HG03378 (cell line): ENCODE results near the gene KATNAL1.
"Not testable (repeated sequence)": the region's sequence is repeated elsewhere in the genome, so short reads cannot be mapped to it uniquely, and the experiment has no call there.

Source experiments
- ATAC-seq: cut with Tn5 transposase; IDR thresholded peaks from one replicate; pipeline ENCODE4 v1.9.1; 2021; ENCODE audit warnings: mild to moderate bottlenecking, moderate library complexity; ENCODE audit not compliant: unreplicated experiment

The KATNAL1 gene

DNA sequence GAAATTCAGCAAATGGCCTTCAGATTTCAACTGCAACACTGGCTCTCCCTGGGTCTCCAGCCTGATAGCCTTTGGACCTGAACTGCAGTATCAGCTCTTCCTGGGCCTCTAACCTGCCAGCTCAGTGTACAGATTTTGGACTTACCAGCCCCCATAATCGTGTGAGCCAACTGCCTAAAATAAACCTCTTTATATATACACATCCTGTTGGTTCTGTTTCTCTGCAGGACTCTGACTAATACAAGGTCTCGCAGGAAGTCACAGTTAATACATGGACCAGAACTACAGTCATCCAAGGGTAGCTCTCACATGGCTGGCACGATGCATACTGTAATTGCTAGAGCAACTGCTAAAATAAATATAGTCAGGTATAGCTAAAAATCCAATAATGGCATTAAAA lies 85.1 kb downstream of the KATNAL1 start:
- no peak for ATAC-seq

DNA sequence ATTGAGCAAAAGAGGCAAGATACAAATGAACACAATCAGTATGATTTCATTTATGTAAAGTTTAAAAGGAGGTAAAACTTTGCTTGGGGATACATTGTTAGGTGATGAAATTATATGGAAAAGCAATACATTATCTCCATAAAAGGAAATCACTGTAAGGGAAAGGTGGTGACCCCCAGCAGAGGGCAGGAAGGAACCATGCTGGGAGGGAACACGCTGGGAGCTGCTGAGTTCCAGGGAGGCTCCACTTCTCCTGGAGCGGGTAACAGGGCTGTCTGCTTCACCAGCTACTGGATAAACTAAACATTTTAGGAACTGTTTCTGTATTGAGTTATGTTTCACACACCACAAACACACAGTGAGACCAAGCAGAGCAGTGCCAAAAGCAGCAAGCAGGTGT lies 91.2 kb downstream of the KATNAL1 start:
- no peak for ATAC-seq

DNA sequence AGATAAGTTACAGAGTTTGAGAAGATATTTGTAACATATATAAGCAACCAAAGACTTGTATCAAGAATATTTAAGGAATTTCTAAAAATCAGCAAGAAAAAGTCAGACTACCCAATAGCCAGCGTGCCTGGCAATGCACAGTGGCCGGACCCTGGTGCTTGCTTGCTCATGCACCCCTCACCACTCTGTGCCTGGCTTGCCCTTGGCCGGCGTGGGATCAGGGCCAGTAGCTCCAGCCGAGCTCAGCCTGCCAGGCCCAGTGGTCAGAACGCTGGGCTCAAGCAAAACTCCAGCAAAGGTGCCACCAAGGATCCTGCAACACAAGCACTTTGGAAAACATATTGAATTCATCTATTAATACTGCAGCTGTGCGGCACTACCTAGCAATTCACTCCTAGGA lies 95.1 kb downstream of the KATNAL1 start:
- no peak for ATAC-seq

DNA sequence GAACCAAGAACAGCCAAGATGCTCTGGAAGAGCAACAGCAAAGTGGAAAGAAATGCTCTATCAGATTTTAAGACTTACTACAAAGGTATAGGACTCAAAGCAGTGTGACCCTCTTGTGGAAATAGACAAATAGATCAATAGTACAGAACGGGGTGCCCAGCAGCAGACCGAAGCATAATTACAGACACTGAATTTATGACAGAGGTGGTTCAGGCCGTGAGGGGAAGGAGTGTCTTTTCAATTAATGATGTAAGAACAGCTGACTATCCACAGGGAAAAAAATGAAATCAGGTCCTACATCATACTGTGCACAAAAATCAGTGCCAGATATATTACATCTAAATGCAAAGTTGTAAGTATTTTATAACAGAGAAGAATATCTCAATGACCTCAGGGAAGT lies 95.6 kb downstream of the KATNAL1 start:
- ATAC-seq, result no peak

DNA sequence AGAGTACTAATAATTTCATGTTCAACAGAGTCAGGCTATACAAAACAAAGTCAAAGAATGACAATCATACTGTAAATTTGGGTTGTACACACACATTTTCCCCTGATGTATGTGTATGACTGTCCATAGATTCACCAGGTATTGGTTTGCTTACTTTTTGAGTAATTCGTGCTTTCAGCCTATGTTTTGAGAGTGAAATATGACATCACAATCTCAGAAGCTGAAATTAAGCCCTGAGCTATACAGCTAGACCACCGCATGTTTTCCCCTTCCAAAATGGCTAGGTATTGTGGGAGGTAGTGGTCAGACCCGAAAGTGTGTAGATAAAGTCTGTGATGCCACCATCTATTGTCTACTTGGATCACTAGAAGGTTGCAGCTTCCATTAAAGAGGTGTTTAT lies 102.8 kb downstream of the KATNAL1 start:
- peak; percentile 51 for ATAC-seq

DNA sequence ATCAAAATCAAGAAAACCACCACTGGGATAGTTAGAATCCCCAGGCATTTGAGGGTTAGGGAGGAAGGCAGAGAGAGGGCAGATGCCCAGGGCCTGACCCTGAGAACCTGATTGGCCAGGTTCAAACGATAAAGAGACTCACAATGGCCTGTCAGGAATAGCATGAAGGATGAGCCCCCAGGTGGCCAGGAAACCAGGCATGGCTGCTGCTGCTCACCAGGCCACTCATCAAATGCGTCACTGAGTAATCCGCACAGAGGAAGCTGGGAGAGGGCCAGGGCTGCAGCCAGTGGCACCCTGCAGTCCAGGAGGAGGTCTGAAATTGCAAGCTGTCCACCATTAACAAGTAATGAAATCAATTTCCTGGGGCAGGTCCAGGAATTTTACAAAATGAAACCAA lies 111.3 kb downstream of the KATNAL1 start:
- ATAC-seq, result no peak

DNA sequence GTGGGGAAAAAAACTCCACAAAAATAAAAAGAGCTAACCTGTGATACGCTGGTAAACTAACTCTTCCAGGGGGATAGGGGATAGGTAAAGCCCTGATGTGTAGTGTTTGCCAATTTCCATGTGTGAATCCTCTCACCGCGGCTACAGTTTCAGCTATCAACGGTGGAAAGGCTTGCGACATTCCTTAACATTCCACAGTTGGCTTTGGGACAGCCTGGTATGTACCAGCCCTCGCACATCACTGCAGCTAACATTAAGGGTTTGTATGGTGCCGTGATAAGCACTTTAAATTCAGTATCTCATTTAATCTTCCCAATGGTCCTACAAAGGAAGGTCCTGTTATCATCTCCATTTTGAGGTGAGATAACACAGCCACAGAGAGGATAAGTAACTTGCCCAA lies 112.4 kb downstream of the KATNAL1 start:
- no peak for ATAC-seq

DNA sequence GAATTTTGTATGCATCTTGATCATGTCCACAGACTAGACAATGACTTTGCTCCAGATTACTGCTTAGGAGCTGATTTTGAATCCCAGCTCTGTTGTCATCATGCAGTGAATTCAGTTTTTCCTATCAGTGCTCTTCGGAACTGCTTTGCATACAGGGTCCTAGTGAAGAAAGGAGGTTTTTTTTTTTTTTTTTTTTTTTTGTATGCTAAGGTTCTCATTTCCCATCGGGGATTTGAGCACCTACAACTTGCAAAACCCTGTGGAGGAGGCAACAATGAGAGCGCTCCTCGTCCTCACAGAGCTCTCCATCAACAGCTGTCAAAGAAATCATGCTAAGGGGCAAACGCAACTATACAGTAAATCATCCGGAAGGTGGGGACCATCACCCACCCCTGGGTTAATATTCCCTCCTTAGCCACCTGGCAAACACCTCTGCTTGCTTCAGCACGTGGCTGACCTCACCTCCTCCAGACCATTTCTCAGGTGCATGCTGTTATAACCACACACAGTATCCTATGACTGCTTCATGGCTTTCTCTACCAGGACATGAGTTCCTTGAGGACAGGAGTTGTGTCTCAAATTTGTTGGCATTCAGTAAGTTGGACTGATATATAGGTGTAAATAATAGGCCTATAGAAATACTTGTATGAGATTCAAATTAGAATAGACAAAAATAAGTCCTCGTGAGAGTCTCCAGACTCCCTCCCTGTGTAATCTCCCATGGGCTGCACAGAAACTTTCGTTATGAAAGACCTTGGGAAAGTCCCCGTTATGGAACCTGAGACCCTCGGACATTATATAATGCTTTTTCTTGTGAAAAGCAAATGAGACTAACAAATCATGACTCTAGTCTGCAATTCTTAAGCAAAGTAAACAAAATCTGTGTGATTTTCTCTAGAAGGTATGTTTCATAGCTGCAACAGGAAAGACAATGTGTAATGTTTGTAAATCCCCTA lies 113.8 kb downstream of the KATNAL1 start:
- ATAC-seq, result no peak

DNA sequence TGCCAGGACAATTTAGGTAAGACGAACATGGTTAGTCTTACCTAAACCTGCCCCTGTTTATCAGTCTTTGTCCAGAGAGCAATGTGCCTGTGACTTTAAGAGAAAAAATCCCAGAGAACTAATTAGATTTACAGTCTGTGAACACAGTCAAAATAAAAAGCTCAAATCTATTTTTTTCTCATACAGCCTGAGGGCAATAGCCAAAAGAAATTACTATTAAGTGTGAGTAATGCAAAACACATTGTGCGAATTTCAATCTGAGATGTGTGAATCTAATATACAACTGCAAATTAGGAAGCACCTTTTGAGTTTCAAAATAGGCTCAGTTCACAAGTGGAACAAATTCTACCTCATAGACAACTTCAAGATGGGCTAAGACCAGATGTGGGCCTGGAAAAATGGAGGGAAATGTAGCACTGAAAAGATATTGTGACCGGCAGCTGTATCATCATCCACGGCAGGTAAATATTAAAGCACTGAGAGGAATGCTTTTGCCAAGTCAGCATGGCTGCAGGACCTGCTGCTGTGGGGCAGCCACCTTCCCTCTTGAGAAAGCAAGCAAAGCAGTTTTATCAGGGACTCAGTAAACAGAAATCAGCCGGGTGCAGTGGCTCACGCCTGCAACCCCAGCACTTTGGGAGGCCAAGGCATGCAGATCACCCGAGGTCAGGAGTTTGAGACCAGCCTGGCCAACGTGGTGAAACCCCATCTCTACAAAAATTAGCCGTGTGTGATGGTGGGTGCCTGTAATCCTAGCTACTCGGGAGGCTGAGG lies 114.8 kb downstream of the KATNAL1 start:
- ATAC-seq, result no peak

DNA sequence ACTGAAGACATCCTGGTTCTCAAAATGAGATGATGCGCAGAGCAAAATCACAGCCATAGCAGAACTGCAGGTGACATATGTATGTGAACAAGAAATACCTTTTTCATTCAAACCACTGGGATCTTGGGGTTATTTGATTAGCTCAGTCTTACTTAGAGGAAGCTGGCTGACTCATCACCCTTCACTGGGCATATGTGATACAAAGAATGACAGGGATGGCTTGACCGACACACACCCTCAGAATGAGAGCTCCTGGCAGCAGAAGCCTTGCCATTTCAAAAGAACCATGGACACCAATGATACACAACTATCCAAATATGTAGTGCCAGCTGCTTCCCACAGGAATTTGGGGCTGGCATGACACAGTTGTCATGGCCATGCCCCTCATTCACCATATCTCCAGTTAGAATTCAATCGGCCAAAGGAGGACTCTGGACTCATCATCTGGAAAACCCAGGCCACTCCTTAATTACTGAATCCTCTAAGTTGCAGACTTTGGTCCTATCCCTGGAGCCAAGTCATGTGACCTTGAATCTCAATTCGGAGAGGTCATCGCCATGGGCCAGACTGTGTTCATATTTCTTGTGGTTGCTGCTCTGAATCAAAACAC lies 115.8 kb downstream of the KATNAL1 start:
- ATAC-seq, result no peak

DNA sequence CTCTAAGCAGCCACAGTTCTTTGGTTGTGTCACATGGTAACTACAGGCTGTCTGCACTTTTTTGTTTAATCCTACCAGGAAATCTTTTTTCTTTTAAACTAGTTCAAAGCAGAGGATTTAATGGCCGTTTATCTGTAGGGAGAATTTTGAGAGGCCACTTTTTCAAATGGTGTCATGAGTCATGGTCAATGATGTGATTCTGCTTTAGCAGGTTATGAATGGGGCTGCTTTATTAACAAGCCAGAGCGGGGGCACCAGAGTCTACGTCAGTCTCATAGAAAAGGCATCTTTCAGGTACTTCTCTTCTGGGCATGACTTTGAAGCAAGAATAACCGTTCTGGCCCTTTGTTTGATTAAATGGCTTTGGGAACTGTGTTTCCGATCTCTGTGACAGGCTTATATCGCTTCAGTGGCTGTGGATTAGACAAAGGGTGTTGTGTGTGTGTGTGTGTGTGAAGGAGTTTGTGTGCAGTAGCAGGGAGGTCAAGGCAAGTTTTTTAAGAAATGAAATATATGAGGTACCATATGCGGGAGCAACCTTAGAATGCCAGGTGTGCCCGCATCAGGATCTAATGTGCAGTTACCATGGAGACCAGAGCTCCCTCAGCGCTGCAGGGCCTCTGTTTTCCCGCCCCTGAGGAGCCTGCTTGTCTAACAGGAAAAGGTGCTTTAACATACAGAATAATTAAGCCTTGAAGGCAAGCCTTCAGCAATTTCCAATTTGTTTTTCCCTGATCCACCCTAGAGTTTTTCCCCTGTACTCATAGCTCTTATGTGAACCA lies 120.5 kb downstream of the KATNAL1 start:
- no peak for ATAC-seq

DNA sequence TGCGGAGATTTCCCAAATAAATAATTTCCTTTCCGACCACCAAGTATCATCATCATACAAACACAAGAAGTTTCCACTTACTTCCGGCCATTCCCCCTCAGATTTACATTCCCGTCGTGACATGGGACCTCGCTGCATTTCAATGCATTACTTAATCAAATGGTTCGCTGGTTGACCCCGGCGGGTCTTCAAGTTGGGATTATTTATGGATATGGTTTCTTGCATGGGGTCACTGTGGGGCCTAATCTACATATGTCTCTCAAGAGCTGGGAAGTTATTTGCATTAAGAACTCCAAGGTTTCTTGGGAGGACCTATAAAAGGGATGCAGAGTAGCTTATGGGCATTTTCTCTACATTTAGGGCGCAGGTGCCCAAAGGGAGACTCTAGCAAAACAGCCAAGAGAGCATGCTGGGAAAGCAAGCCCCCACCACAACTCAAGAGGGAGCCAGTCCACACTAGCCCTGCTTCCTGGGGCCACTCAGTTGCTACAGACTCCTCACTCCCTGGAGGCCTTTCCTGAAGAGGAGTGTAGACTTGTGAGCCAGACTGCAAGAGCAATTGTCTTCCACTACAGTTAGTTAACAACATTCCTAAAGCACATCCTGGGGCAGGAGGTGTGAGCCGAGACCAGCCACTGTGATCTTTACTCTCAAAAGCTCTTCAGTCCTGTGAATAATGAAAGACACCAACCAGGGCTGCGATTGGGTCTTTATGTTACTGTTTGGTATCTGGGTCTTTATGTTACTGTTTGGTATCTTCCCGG lies 125.3 kb downstream of the KATNAL1 start:
- ATAC-seq, result no peak

DNA sequence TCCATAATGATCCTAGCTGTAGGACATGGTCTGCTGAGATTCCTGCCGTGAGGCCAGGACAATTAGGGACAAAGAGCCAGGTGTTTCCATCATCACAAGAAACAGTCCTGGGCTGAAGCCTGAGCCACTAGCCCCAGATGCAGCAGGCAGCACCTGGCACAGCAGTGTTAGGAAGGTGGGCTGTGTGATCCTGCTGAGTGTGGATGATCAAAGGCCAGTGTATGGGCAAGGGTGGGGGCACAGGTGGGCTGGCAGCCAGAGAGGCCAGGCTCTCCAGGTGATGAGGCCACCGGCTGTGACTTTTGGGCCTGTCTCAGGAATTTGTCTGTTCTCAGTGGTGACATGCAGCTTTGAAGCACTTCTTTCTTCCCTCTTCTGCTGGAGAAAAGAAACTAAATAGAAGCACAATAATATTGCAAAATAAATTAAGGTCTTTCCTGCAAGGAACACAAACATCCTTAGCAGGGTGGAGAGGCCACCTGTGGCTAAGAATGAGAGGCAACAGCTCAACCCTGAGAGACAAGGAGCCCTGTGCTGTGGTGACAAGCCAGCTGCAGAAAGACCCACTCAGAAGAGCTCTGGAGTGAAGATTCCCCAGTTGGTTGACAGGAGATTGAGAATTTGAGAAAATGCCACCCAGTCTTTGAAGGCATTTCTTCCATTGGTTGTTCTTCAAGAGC lies 127.6 kb downstream of the KATNAL1 start:
- ATAC-seq, result no peak

DNA sequence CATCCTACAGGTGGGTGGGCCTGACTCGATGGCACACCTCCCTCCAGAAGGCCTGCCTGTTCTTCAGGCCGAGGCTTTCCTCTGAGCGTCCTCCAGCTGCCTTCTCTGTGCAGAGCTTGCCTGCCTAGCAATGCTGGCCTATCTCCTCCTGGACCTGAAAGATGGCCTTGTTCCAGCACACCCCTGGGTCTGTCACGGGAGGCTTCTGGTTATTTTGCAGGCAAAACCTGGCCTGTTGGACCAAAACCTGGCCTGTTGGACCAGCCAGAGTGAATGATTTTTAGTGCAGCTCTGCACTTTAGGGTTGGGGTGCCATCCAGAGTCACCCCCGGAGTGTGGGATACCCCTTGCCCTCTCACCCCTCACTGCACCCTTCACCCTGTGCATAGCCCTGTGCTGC lies 128.4 kb downstream of the KATNAL1 start:
- no peak for ATAC-seq

DNA sequence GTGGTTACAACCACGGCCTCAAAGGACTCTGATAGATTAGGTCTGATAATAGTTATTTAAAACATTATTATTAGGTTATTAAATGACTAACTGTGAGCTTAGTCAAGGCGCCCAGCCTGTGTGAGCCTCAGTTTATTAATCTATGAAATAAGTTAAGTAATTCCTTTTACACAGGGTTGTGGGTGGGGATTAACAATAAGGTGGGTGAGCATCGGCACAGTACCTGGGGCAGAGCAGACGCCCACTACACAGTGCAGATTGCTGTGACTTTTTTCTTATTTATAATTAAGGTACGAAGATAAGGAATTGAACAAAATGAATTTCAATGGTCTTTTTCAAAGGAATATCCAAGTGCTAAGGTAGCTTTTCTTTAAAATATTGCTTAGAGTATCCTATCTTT lies 132.2 kb downstream of the KATNAL1 start:
- ATAC-seq, result no peak

DNA sequence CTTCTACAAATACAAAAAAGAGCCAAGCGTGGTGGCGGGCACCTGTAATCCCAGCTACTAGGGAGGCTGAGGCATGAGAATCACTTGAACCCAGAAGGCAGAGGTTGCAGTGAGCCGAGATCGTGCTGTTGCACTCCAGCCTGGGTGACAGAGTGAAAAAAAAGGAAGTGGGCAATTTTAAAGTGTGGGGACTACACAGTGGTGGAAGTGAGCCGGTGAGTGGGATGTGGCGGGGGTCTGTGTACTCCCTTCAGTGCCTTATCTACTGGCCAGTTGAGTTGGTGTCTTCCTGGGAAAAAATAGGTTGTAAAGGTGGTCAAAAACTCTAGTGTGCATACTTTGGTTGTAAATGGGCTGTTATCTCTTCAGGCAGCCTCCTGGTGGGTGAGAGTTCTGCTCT lies 133.1 kb downstream of the KATNAL1 start:
- ATAC-seq, result not testable (repeated sequence)

DNA sequence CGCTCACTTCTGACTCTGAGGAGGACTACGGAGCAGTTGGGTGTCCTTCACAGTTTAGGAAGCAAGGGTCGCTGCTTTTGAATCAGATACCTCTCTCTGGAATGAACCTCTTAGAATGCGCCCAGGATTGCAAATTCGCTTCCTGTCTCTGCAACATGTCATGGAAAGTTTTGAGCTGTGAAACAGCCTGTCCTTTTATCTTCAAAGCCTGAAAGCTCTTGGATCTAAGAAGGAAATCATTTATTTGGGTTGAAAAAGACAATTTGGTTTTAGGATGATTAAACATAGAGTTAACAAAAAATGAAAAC lies 134.1 kb downstream of the KATNAL1 start:
- ATAC-seq, result no peak

DNA sequence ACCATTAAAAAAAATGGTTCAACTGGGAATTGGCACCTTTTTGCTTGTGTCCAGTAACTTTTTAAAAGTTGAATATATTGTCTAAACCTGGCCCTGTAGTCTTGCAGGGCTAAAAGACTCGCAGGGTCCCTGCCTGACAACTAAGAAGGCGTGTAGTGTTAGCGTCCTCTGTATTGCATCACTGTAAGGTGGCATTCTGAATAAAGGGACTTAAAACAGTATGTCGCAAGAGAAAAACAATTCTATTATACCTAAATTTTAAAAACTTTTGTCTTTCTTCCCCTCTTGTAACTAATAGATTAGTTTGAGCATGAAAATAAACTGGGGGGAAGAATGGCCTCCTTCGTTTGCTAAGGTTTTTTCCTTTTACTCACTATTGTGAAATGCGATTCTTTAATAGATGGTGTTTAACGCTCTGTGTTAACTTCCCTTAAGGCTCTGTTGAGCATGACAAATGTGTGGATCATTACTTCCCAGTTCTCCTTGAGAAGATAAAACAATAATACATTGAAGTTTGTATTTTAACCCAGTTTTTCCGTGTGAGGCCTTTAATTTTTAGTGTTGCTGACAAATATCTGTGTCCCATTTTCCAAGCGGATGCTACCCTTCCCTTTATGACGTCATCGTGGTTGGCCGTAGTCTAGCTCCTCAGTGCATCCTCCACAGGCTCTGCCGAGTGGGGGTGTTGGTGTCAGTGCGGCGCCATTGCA lies 134.6 kb downstream of the KATNAL1 start:
- ATAC-seq, result no peak

DNA sequence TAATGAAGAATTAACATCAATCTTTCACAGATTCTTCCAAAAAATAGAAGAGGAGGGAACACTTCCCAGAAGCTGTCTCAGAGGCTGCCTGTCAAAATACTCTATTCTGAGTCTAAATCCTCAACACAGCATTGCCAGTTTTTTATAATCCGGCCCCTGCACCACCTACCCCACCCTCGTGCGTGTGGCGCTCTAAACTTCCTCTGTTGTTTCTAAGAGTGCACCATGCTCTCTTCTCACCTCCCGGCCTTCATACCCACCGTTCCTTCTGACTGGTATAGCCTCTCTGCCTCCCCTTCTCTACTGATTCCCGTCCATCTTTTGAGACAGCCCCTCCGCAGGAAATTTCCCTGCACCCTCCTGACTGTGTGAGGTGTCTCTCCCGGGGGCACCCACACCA lies 136.8 kb downstream of the KATNAL1 start:
- ATAC-seq, result no peak
